CD14-positive monocyte (primary cell): ENCODE results near the gene IKZF2. TPM values are rescaled to one million over a fixed set of nuclear protein-coding genes. Genes with fewer than 3 reads are reported as not detected.

ENCODE experiments used
- DNase-seq, 3 donors: peaks; one replicate each; pipeline ENCODE4 v3.0.0-alpha.2; 2011 to 2022
- H2AFZ ChIP-seq: 2 replicates; pipeline ENCODE4 v1.6.0; 2012; ENCODE audit warnings: mild to moderate bottlenecking, low read depth, low read length, inconsistent platforms; ENCODE audit not compliant: insufficient read depth, poor library complexity, severe bottlenecking
- H3K27ac ChIP-seq, 2 donors: 1 replicate in 1 of 2; 2 replicates in 1 of 2; pipeline ENCODE4 v1.5.1; 2012 to 2013; ENCODE audit warnings: low read length in 2 of 2, control low read depth in 1 of 2, inconsistent platforms in 1 of 2, low read depth in 1 of 2, mild to moderate bottlenecking in 1 of 2
- H3K27me3 ChIP-seq, 2 donors: one replicate each; pipeline versions ENCODE4 v1.6.0 to v1.6.1; 2011 to 2013; ENCODE audit warnings: low read length in 2 of 2; ENCODE audit not compliant: control insufficient read depth in 2 of 2, insufficient read depth in 2 of 2
- H3K36me3 ChIP-seq, 2 donors: replicated peaks in 1 of 2; 1 replicate in 1 of 2; 2 replicates in 1 of 2; pipeline versions ENCODE4 v1.5.1 to v1.6.1; 2012 to 2013; ENCODE audit warnings: low read length in 2 of 2, control low read depth in 1 of 2, inconsistent platforms in 1 of 2, mild to moderate bottlenecking in 1 of 2; ENCODE audit not compliant: insufficient read depth in 2 of 2, control insufficient read depth in 1 of 2
- H3K4me1 ChIP-seq, 2 donors: 1 replicate in 1 of 2; 2 replicates in 1 of 2; pipeline versions ENCODE4 v1.5.1 to v1.6.1; 2012 to 2013; ENCODE audit warnings: low read length in 2 of 2, control low read depth in 1 of 2, inconsistent platforms in 1 of 2, mild to moderate bottlenecking in 1 of 2, moderate library complexity in 1 of 2; ENCODE audit not compliant: insufficient read depth in 2 of 2, control insufficient read depth in 1 of 2
- H3K4me2 ChIP-seq: replicated peaks from 2 replicates; pipeline ENCODE3; 2012; ENCODE audit warnings: low read length, moderate library complexity, mild to moderate bottlenecking; ENCODE audit not compliant: poor library complexity, severe bottlenecking; ENCODE audit errors: extremely low read depth
- H3K4me3 ChIP-seq, 3 experiments: fragments of 200-600 bp in 1 of 3; sonication (generic) in 1 of 3; replicated peaks in 1 of 3; 1 replicate in 2 of 3; 2 replicates in 1 of 3; pipeline ENCODE4 v1.5.1; 2011 to 2013; ENCODE audit warnings: low read length in 3 of 3, mild to moderate bottlenecking in 3 of 3, control low read depth in 2 of 3, low read depth in 2 of 3, inconsistent platforms in 1 of 3, moderate library complexity in 1 of 3
- H3K79me2 ChIP-seq: 2 replicates; pipeline ENCODE4 v1.6.0; 2012; ENCODE audit warnings: mild to moderate bottlenecking, control low read depth, inconsistent platforms, low read length, moderate library complexity; ENCODE audit not compliant: insufficient read depth
- H3K9ac ChIP-seq: 2 replicates; pipeline ENCODE4 v1.6.0; 2017; ENCODE audit warnings: low read length, mild to moderate bottlenecking; ENCODE audit not compliant: insufficient read depth, poor library complexity, severe bottlenecking
- H3K9me3 ChIP-seq, 2 donors: replicated peaks in 1 of 2; 1 replicate in 1 of 2; 2 replicates in 1 of 2; pipeline versions ENCODE4 v1.5.1 to v1.6.1; 2012 to 2013; ENCODE audit warnings: low read length in 2 of 2, control low read depth in 1 of 2; ENCODE audit not compliant: control insufficient read depth in 1 of 2, insufficient read depth in 1 of 2
- H4K20me1 ChIP-seq: 2 replicates; pipeline ENCODE4 v1.6.0; 2012; ENCODE audit warnings: mild to moderate bottlenecking, low read length, control low read depth, moderate library complexity; ENCODE audit not compliant: insufficient read depth
- H3K27ac Mint-ChIP-seq, 7 donors: one replicate each; pipeline ENCODE4 v1.8.0; 2020; ENCODE audit warnings: mild to moderate bottlenecking in 7 of 7, mixed read lengths in 7 of 7, moderate library complexity in 6 of 7, inconsistent platforms in 2 of 7
- H3K27me3 Mint-ChIP-seq, 3 donors: one replicate each; pipeline ENCODE4 v1.8.0; 2021 to 2022; ENCODE audit warnings: low read depth in 3 of 3, mild to moderate bottlenecking in 3 of 3, mixed read lengths in 3 of 3, moderate library complexity in 3 of 3, inconsistent platforms in 1 of 3
- H3K36me3 Mint-ChIP-seq, 2 donors: one replicate each; pipeline ENCODE4 v1.8.0; 2020; ENCODE audit warnings: mixed read lengths in 2 of 2, inconsistent platforms in 1 of 2, mild to moderate bottlenecking in 1 of 2
- H3K4me1 Mint-ChIP-seq: one replicate; pipeline ENCODE4 v1.8.0; 2020; ENCODE audit warnings: mild to moderate bottlenecking, mixed read lengths
- H3K4me3 Mint-ChIP-seq, 2 donors: one replicate each; pipeline ENCODE4 v1.8.0; 2020; ENCODE audit warnings: mild to moderate bottlenecking in 2 of 2, mixed read lengths in 2 of 2, moderate library complexity in 1 of 2
- H3K9me3 Mint-ChIP-seq, 7 donors: one replicate each; pipeline ENCODE4 v1.8.0; 2020 to 2022; ENCODE audit warnings: mixed read lengths in 7 of 7, mild to moderate bottlenecking in 6 of 7, moderate library complexity in 6 of 7, inconsistent platforms in 2 of 7
- CTCF ChIP-seq: fragments of 200-600 bp; IDR thresholded peaks from one replicate; pipeline ENCODE4 v1.8.0; 2022; ENCODE audit warnings: antibody characterized with exemption, mild to moderate bottlenecking
- WGBS: methylation state at CpG from one replicate; pipeline ENCODE4 v1.1.5; 2013; ENCODE audit warnings: missing lambda C conversion rate; ENCODE audit not compliant: insufficient coverage; 5-methylcytosine and 5-hydroxymethylcytosine counted together
- intact Hi-C, 2 donors: fragments of 100-400 bp; cut with micrococcal nuclease; formaldehyde crosslinking; loops; one replicate each; pipeline versions ENCODE4 v1.15.0 to v1.15.1; 2023
- polyA plus RNA-seq, 3 donors: library from polyadenylated mRNA; depleted of rRNA in 1 of 3; unstranded in 2 of 3; stranded (reverse) in 1 of 3; fragments of 300-500 nt in 2 of 3; fragments of >200 nt in 1 of 3; fragmentation: Illumina TruSeq in 2 of 3; gene quantifications; 1 replicate in 2 of 3; 2 replicates in 1 of 3; pipeline ENCODE4 v1.2.3, GENCODE V29; 2012 to 2021

IKZF2 gene
- polyA plus RNA-seq, 3 donors = 0.10 to 0.12 (median 0.11) TPM

- no peak for TF ChIP-seq CTCF
- Histone ChIP-seq H2AFZ (no peak overlapping the region), H3K27me3 (peaks cover 3 to 6% of the 10 kb centered on the region in 2 donors), H3K9me3 (no peaks in the 10 kb centered on the region), H3K27ac (no peak overlapping the region), H3K9ac (no peak overlapping the region), H3K4me3 (no peak overlapping the region), H3K4me2 (no peak overlapping the region), H3K36me3 (no peaks in the 10 kb centered on the region), H3K4me1 (peaks cover 25 to 31% of the 10 kb centered on the region in 2 donors), H4K20me1 (no peaks in the 10 kb centered on the region), H3K79me2 (no peaks in the 10 kb centered on the region)
- intact Hi-C loops = no loop called here
- no peak for DNase-seq
- Mint-ChIP-seq H3K4me3 (no peak overlapping the region), H3K4me1 (peaks cover 32% of the 10 kb centered on the region), H3K9me3 (peaks cover 0 to 1% (median 0%) of the 10 kb centered on the region in 7 donors), H3K27ac (no peak overlapping the region), H3K27me3 (peaks cover 8 to 15% (median 11%) of the 10 kb centered on the region in 3 donors), H3K36me3 (peaks cover 0 to 2% of the 10 kb centered on the region in 2 donors)
- WGBS = no CpG with 5 or more reads among the region's 2 CpGs
These were observed 3.9 kb downstream of the IKZF2 start for GRCh38 chr2:213147538-213147937.

DNA sequence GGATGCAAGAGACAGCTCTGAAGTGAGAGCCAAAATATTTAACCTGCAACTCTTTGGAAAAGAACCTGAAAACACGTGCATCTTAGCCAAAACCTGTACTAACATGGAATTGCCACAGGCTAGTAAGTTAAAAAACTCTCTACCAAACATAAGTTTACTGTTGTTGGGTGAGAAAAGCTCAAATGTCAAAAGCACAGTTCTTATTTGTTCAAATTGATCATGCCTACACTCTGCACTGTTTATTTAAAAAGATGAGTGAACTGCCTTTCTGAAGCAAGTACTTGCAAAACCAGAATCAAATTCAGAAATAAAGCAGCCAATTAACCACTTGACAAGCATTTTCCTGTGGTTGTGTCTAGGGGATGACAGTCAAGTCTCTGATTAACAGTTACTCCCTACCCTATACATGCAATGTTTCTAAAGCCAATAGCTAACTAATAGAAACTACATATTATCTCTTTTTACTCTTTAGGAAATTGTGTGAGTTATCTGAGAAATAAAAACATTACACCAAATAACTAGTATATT, 5.6 kb downstream of the IKZF2 start:
- no peak for DNase-seq
- Histone ChIP-seq H3K9me3 (no peaks in the 10 kb centered on the region), H2AFZ (no peak overlapping the region), H3K4me1 (peaks cover 16 to 18% of the 10 kb centered on the region in 2 donors), H3K4me2 (no peak overlapping the region), H3K4me3 (no peak overlapping the region), H4K20me1 (no peaks in the 10 kb centered on the region), H3K36me3 (no peaks in the 10 kb centered on the region), H3K79me2 (no peaks in the 10 kb centered on the region), H3K9ac (no peak overlapping the region), H3K27ac (no peak overlapping the region), H3K27me3 (no peaks in the 10 kb centered on the region)
- peaks cover 21% of the 10 kb centered on the region for H3K4me1 Mint-ChIP-seq
- no peaks in the 10 kb centered on the region for H3K36me3 Mint-ChIP-seq
- H3K27ac Mint-ChIP-seq = no peak overlapping the region
- intact Hi-C loops = no loop called here
- no peaks in the 10 kb centered on the region for H3K9me3 Mint-ChIP-seq
- peaks cover 2 to 9% (median 7%) of the 10 kb centered on the region in 3 donors for H3K27me3 Mint-ChIP-seq
- no peak overlapping the region for H3K4me3 Mint-ChIP-seq
- no CpG with 5 or more reads among the region's 1 CpG for WGBS
- TF ChIP-seq CTCF = no peak
